ENCODE measurements around the gene ESYT3.

ESYT3 gene

DNA sequence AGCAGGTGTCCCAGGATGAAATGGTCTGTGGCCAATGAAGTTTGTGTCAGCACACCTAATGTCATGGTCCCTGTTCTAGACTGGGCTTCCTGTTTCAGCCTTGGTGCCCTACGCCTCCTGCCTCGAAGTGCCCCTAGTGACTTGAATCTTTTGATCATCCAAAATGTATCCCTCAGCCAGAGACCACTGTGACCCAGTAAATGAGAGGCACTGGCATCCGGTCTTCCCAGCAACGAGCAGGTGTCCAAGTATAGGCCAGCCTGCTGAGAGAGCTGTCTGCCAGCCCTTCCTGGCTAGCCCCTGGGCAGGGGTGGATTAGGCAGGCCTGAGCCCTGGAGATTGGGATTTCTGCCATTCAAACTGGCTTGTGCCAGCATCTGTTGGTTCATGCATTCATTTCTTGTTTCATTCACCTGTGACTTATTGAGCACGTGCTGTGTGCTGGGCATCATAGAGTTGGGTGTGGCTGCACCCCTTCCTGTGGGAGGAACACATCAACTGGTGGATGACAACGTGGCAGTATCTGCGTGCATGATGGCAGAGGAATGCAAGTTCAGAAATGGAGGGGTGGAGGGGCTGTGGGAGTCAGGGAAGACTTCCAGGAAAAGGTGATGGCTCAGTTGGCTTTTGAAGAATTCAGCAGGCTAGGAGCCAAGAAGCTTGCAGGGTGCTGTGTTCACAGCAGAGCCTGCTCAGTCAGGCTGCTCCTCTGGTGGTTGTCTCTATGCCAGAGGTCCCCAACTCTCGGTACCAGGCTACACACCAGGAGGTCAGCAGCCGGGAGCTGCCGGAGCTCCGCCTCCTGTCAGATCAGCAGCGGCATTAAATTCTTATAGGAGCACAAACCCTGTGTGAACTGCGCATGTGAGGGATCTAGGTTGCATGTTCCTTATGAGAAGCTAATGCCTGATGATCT lies 21.6 kb downstream of the ESYT3 start:
- H3K4me1 Mint-ChIP-seq, result peaks cover 13% of the 10 kb centered on the region
- peaks cover 15% of the 10 kb centered on the region for H3K27me3 Mint-ChIP-seq (ENCODE audit: low read depth)
- no peaks in the 10 kb centered on the region for H3K36me3 Mint-ChIP-seq (ENCODE audit: low read depth)
- no peak overlapping the region for H3K27ac Mint-ChIP-seq
- no peaks in the 10 kb centered on the region for H3K9me3 Mint-ChIP-seq
- no peak overlapping the region for H3K4me3 Mint-ChIP-seq
- TF ChIP-seq, protein P1, sequence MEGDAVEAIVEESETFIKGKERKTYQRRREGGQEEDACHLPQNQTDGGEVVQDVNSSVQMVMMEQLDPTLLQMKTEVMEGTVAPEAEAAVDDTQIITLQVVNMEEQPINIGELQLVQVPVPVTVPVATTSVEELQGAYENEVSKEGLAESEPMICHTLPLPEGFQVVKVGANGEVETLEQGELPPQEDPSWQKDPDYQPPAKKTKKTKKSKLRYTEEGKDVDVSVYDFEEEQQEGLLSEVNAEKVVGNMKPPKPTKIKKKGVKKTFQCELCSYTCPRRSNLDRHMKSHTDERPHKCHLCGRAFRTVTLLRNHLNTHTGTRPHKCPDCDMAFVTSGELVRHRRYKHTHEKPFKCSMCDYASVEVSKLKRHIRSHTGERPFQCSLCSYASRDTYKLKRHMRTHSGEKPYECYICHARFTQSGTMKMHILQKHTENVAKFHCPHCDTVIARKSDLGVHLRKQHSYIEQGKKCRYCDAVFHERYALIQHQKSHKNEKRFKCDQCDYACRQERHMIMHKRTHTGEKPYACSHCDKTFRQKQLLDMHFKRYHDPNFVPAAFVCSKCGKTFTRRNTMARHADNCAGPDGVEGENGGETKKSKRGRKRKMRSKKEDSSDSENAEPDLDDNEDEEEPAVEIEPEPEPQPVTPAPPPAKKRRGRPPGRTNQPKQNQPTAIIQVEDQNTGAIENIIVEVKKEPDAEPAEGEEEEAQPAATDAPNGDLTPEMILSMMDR (IDR thresholded peaks at IDR 0.05; ENCODE audit: unreplicated experiment in 3 of 3), result no peak

DNA sequence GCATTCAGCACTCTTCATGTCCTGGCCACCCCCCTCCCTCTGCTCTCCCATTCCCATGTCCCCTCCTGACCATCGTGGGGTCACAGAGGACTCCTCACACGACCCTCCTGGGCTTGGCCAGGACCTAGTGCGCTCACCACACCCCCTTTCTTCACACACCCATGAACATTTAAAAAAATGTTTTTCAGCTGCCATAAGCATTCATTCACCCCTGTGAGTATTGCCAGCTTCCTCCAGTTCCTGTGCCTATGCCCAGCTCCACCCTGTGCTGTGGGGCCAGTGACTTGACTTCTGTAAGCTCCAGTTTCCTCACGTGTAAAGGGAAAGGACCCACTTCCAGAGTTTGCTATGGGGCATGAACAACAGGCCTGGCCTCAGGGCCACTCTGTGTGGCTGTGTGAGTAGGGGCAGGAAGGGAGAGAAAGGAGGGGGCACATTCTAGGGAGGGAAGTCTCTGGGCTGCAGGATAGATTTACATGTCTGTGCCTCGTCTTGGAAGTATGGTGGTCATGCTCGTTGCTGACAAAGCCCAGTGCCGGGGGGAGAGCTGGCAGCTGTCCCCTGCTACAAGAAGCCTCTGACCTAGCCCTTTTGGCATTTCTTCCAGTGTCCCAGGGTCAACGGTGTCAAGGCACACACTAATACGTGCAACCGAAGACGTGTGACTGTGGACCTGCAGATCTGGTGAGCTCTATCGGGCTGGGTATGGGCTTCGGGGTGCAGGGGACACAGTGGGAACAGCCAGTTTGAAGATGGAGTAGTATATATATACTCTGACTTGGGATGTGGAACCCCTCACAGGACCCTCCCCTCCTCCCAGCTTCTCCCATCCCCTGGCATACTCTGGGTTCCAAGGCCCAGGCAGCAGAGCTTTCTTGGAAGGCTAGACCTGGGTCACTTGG lies 22.8 kb downstream of the ESYT3 start:
- Mint-ChIP-seq H3K9me3 (no peaks in the 10 kb centered on the region), H3K4me1 (peaks cover 13% of the 10 kb centered on the region), H3K36me3 (ENCODE audit: low read depth) (no peaks in the 10 kb centered on the region), H3K4me3 (no peak overlapping the region), H3K27me3 (ENCODE audit: low read depth) (peaks cover 23% of the 10 kb centered on the region), H3K27ac (no peak overlapping the region)
- TF ChIP-seq, protein P1 (IDR thresholded peaks at IDR 0.05; ENCODE audit: unreplicated experiment in 3 of 3), result no peak

DNA sequence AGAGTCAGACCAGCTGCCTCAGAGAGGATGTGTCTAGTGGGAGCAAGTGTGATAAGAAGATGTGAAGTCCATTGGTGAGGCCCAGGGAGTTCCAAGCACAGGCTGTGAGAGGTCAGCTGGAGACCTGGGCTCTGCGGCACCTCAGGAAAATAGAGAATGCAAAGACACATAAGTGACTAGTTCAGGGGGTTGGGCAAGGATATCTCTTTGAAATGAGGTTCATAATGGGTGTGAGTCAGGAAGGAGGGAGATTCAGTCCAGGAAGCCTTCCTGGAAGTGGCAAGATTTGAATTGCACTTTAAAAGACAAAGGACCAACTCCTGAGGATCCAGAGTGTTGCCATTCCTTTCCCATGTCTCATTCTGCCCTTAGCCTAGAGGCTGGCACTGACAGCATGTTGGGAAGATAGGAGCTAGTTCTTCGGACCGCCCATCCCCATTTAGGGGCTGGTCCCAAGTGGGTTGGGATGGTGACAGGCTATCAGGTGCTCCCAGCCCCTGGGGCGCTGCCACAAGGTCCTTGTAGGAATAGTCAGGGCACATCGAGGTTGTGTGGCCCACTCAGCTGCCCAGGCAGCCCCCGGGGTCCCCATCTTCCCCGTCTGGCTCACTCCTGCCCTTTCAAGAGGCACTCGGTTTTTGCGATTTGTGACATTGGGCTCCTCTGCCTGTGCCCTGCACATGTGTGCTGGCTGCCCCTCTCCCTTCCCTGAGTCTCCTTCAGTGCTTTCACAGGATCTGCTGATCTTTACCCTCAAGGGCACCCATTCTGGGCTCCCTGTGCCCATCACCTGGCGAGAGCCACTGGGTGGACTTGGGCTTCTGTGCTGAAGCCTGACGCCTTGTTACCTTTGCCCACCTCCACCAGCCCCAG lies 23.7 kb downstream of the ESYT3 start:
- H3K27ac Mint-ChIP-seq, result no peak overlapping the region
- H3K4me3 Mint-ChIP-seq, result no peak overlapping the region
- H3K36me3 Mint-ChIP-seq (ENCODE audit: low read depth), result no peaks in the 10 kb centered on the region
- no peaks in the 10 kb centered on the region for H3K9me3 Mint-ChIP-seq
- TF ChIP-seq, protein P1 (IDR thresholded peaks at IDR 0.05; ENCODE audit: unreplicated experiment in 3 of 3), result no peak
- H3K27me3 Mint-ChIP-seq (ENCODE audit: low read depth), result peaks cover 23% of the 10 kb centered on the region
- peaks cover 13% of the 10 kb centered on the region for H3K4me1 Mint-ChIP-seq

DNA sequence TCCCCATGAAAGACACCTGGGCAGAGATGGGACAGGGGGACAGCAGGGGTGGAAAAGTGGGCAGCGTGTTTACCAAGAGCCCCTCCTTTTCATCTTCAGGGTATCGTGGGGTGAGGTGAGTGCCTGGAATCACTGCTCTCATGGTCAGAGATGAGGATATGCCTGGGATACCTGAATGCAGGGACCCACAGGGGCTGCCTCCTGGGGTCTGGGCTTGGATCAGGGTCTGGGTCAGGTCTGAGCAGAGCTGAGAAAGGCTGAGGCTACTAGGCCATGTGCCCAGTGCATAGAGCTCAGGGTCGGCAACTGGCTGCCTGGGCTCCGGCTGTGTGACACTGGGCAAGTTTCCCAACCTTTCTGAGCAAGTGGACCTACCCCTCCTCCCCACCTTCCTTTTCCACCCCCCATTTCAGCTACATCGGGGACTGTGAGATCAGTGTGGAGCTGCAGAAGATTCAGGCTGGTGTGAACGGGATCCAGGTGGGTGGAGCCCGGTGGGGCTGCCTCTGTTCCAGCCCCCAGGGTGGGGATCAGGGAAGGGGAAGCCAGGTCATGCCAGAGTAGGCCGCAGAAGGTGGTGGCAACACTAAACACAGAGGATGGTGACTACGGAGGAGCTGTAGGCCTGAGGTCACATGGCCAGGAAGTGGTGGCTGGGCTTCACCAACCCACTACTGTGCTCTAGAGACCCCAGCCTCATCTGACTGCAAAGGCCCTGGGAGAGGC lies 24.5 kb downstream of the ESYT3 start:
- Mint-ChIP-seq H3K4me3 (no peak overlapping the region), H3K27ac (no peak overlapping the region), H3K36me3 (ENCODE audit: low read depth) (no peaks in the 10 kb centered on the region), H3K27me3 (ENCODE audit: low read depth) (peaks cover 23% of the 10 kb centered on the region), H3K4me1 (peaks cover 19% of the 10 kb centered on the region), H3K9me3 (no peaks in the 10 kb centered on the region)
- TF ChIP-seq, protein P1 (IDR thresholded peaks at IDR 0.05; ENCODE audit: unreplicated experiment in 3 of 3), result no peak
